Heart right ventricle (tissue), 16 donors: Measurements from ENCODE around the gene PHACTR4. TPM values are rescaled to one million over a fixed set of nuclear protein-coding genes. Genes with fewer than 3 reads are reported as not detected.
"Not testable (repeated sequence)": the region's sequence is repeated elsewhere in the genome, so short reads cannot be mapped to it uniquely, and the experiment has no call there.

Experiments
- ATAC-seq, 8 donors: fragments of 200-7000 bp; cut with Tn5 transposase; one replicate each; pipeline ENCODE4 v1.9.1; 2020; ENCODE audit warnings: mild to moderate bottlenecking in 8 of 8, moderate library complexity in 8 of 8, moderate number of reproducible peaks in 1 of 8
- DNase-seq, 2 donors: peaks; one replicate each; pipeline ENCODE4 v3.0.0-alpha.2; 2020
- H3K27ac ChIP-seq, 10 donors: fragments of 200-600 bp; sonication (generic) in 2 of 10; one replicate each; pipeline versions ENCODE4 v1.5.0 to v1.8.0; 2020 to 2022; ENCODE audit warnings: mild to moderate bottlenecking in 3 of 10
- H3K27me3 ChIP-seq, 7 donors: fragments of 200-600 bp; one replicate each; pipeline ENCODE4 v1.8.0; 2021 to 2022; ENCODE audit warnings: mild to moderate bottlenecking in 2 of 7
- H3K36me3 ChIP-seq, 9 donors: fragments of 200-600 bp; sonication (generic) in 1 of 9; one replicate each; pipeline versions ENCODE4 v1.5.0 to v1.8.0; 2020 to 2022; ENCODE audit warnings: mild to moderate bottlenecking in 2 of 9
- H3K4me1 ChIP-seq, 9 donors: fragments of 200-600 bp; sonication (generic) in 1 of 9; one replicate each; pipeline versions ENCODE4 v1.5.0 to v1.8.0; 2020 to 2022; ENCODE audit warnings: mild to moderate bottlenecking in 4 of 9
- H3K4me3 ChIP-seq, 10 donors: fragments of 200-600 bp; sonication (generic) in 2 of 10; one replicate each; pipeline versions ENCODE4 v1.5.0 to v1.8.0; 2020 to 2022; ENCODE audit warnings: mild to moderate bottlenecking in 7 of 10, moderate library complexity in 2 of 10
- H3K9me3 ChIP-seq, 11 donors: fragments of 200-600 bp in 10 of 11; sonication (generic) in 2 of 11; one replicate each; pipeline versions ENCODE4 v1.5.0 to v1.8.0; 2013 to 2022; ENCODE audit warnings: mild to moderate bottlenecking in 2 of 11, control low read depth in 1 of 11, moderate library complexity in 1 of 11
- CTCF ChIP-seq, 9 donors: fragments of 200-600 bp; sonication (generic) in 2 of 9; IDR thresholded peaks; one replicate each; pipeline versions ENCODE4 v1.5.0 to v1.8.0; 2021 to 2022; ENCODE audit warnings: antibody characterized with exemption in 9 of 9, mild to moderate bottlenecking in 5 of 9, moderate library complexity in 1 of 9
- WGBS, 2 donors: extraction: QIAGEN DNeasy Blood & Tissue Kit; methylation state at CpG; one replicate each; pipeline ENCODE4 v1.1.7; 2013; ENCODE audit warnings: inconsistent platforms in 1 of 2; 5-methylcytosine and 5-hydroxymethylcytosine counted together
- intact Hi-C, 10 donors: fragments of 100-400 bp; cut with DNase I; formaldehyde crosslinking; loops; one replicate each; pipeline versions ENCODE4 v1.11.1 to v1.14.2; 2022
- polyA plus RNA-seq, 2 donors: library from polyadenylated mRNA; stranded (reverse); fragments of 200-250 nt; gene quantifications; one replicate each; pipeline ENCODE4 v1.2.3, GENCODE V29; 2013
- total RNA-seq, 10 donors: library from RNA; stranded (reverse); fragmentation: NEBNext Ultra II Directional in 3 of 10; extraction: Animal tissue kit (Norgen Biotek cat#: 25700) in 3 of 10; gene quantifications; one replicate each; pipeline versions ENCODE4 v1.2.1 to v1.2.4, GENCODE V29; 2021 to 2023
- donor health status: Arrhythmogenic right ventricular cardiomyopathy.
- donor health status: ischemic (EF 13 %, LVEDD 7.1; RV severe dilation, severe dysfunction).
- donor health status: healthy with polysubstance abuse.
- donor health status: DM: no; HTN: yes; CAD: no.
- donor health status: DM: no; HTN: no; CAD: no.
- donor health status: ischemic (EF 25% LVEDD 6.9; RV normal size, moderate dysfunction).
- donor health status: ischemic (EF 25% LVEDD 5.7; RV mildly dilated, moderate dysfunction).
- donor health status: healthy.
- donor health status: DM: yes; HTN: yes; CAD: no.
- donor health status: Ischemic cardiomyopathy.
- donor health status: ischemic (EF 35%, LVEDD 5.7; RV mildly dilated, moderate dysfunction).
- donor health status: nonischemic (EF 11% LVEDD 7.7; RV severe dilation, severe dysfunction).
- donor health status: DM: yes; HTN: yes; CAD: no.
- donor health status: PGD.
- donor health status: ischemic (EF 29% LVEDD 5.4; RV normal size, mild dysfunction).
- donor health status: nonischemic (EF 23%, LVEDD 6.1; RV moderate dilation, normal function).

The PHACTR4 gene
- total and polyA plus RNA-seq, 12 donors: 14.0 to 36.1 (median 18.5) TPM

- H3K27me3 ChIP-seq: no peaks in the 10 kb centered on the region
- H3K36me3 ChIP-seq: no peaks in the 10 kb centered on the region
- peaks cover 9 to 33% (median 22%) of the 10 kb centered on the region in 9 donors for H3K4me1 ChIP-seq
- peak overlapping the region in 7 of 10 donors; percentile 15 to 58 (median 45) for H3K4me3 ChIP-seq
- H3K27ac ChIP-seq: peak overlapping the region in 4 of 10 donors; percentile 6 to 84 (median 74)
- peaks cover 0 to 5% (median 0%) of the 10 kb centered on the region in 11 donors for H3K9me3 ChIP-seq
- ATAC-seq (no peak), DNase-seq (no peak)
- TF ChIP-seq CTCF (IDR thresholded peaks at IDR 0.05): no peak
- intact Hi-C loops: loop anchor here in 1 of 10 donors (5.0 kb wide), 1 partner anchor 68 kb away; the partner anchor contains the start of gene RCC1
Measured at GRCh38 chr1:28439320-28439719, 69.8 kb downstream of the PHACTR4 start.

- H3K9me3 ChIP-seq: peaks cover 0 to 5% (median 0%) of the 10 kb centered on the region in 11 donors
- H3K36me3 ChIP-seq: no peaks in the 10 kb centered on the region
- DNase-seq (no peak), ATAC-seq (no peak)
- no peak for TF ChIP-seq CTCF (IDR thresholded peaks at IDR 0.05)
- 94 to 96% methylated on average over 4 of the region's 4 CpGs for WGBS, 2 donors
- no peak overlapping the region for H3K4me3 ChIP-seq
- intact Hi-C loops: no loop called here
- no peak overlapping the region for H3K27ac ChIP-seq
- peaks cover 9 to 30% (median 20%) of the 10 kb centered on the region in 9 donors for H3K4me1 ChIP-seq
- H3K27me3 ChIP-seq: no peaks in the 10 kb centered on the region
Measured at GRCh38 chr1:28441674-28442073, 72.1 kb downstream of the PHACTR4 start.

- Histone ChIP-seq H3K27ac (no peak overlapping the region), H3K4me1 (peaks cover 0 to 24% (median 13%) of the 10 kb centered on the region in 9 donors), H3K36me3 (peaks cover 0 to 7% (median 0%) of the 10 kb centered on the region in 9 donors), H3K9me3 (peaks cover 0 to 5% (median 0%) of the 10 kb centered on the region in 11 donors), H3K4me3 (no peak overlapping the region), H3K27me3 (no peaks in the 10 kb centered on the region)
- no peak for TF ChIP-seq CTCF (IDR thresholded peaks at IDR 0.05)
- no peak for DNase-seq
- 90 to 98% methylated on average over 3 of the region's 3 CpGs for WGBS, 2 donors
- no peak for ATAC-seq
- intact Hi-C loops: no loop called here
Measured at GRCh38 chr1:28443550-28443949, 74.0 kb downstream of the PHACTR4 start.

- WGBS, 2 donors: 47 to 63% methylated on average over 4 of the region's 4 CpGs
- peak overlapping the region in 5 of 10 donors; percentile 34 to 78 (median 52) for H3K27ac ChIP-seq
Measured at GRCh38 chr1:28447679-28448078, 78.1 kb downstream of the PHACTR4 start.

GRCh38 chr1:28448094-28448611, 78.6 kb downstream of the PHACTR4 start:
- peaks cover 0 to 33% (median 6%) of the 10 kb centered on the region in 9 donors for H3K4me1 ChIP-seq
- H3K27ac ChIP-seq: peak overlapping the region in 5 of 10 donors; percentile 34 to 78 (median 52)
- H3K27me3 ChIP-seq, ATAC-seq, H3K36me3 ChIP-seq, H3K4me3 ChIP-seq, H3K9me3 ChIP-seq, DNase-seq: not testable (repeated sequence)
- intact Hi-C loops: loop anchor here in 1 of 10 donors (5.0 kb wide), 1 partner anchor 36 kb away; no protein-coding TSS in a partner anchor
- 83% methylated on average over 8 of the region's 8 CpGs for WGBS, 2 donors

More at GRCh38 chr1:28447679-28448078, 78.1 kb downstream of the PHACTR4 start:
- H3K9me3 ChIP-seq: peaks cover 0 to 5% (median 0%) of the 10 kb centered on the region in 11 donors
- H3K4me3 ChIP-seq: no peak overlapping the region
- peaks cover 0 to 32% (median 6%) of the 10 kb centered on the region in 9 donors for H3K4me1 ChIP-seq
- H3K27me3 ChIP-seq: no peaks in the 10 kb centered on the region
- TF ChIP-seq CTCF (IDR thresholded peaks at IDR 0.05): no peak
- intact Hi-C loops: loop anchor here in 1 of 10 donors (5.0 kb wide), 1 partner anchor 35 kb away; no protein-coding TSS in a partner anchor
- no peak for DNase-seq
- ATAC-seq: no peak
- peaks cover 0 to 7% (median 0%) of the 10 kb centered on the region in 9 donors for H3K36me3 ChIP-seq
